Tibial artery (tissue), 4 donors: Measurements from ENCODE around the gene SNCA.
A peak's percentile ranks its signal among the peaks of the same experiment; 100 is the strongest.

ENCODE experiments used
- DNase-seq, 2 donors: peaks; one replicate each; pipeline ENCODE4 v3.0.0-alpha.2; 2019
- H3K27ac ChIP-seq, 2 donors: fragments of 200-600 bp; sonication (generic) in 1 of 2; 1 replicate in 1 of 2; 2 replicates in 1 of 2; pipeline ENCODE4 v1.5.1; 2018 to 2019; ENCODE audit warnings: mild to moderate bottlenecking in 1 of 2
- H3K27me3 ChIP-seq, 2 donors: fragments of 200-600 bp; sonication (generic) in 1 of 2; one replicate each; pipeline versions ENCODE4 v1.5.1 to v1.6.0; 2016 to 2019
- H3K36me3 ChIP-seq, 3 donors: fragments of 200-600 bp; sonication (generic) in 2 of 3; one replicate each; pipeline ENCODE4 v1.5.1; 2016 to 2019; ENCODE audit warnings: mild to moderate bottlenecking in 2 of 3
- H3K4me1 ChIP-seq, 4 donors: fragments of 200-600 bp; sonication (generic) in 2 of 4; 1 replicate in 3 of 4; 2 replicates in 1 of 4; pipeline ENCODE4 v1.5.1; 2016 to 2019
- H3K4me3 ChIP-seq, 2 donors: fragments of 200-600 bp; sonication (generic) in 1 of 2; 1 replicate in 1 of 2; 2 replicates in 1 of 2; pipeline ENCODE4 v1.5.1; 2018 to 2019; ENCODE audit warnings: mild to moderate bottlenecking in 2 of 2
- H3K9me3 ChIP-seq, 3 donors: fragments of 200-600 bp; sonication (generic) in 1 of 3; one replicate each; pipeline ENCODE4 v1.5.1; 2016 to 2019
- CTCF ChIP-seq, 2 experiments: fragments of 200-600 bp in 1 of 2; fragments of 450-650 bp in 1 of 2; IDR thresholded peaks; one replicate each; pipeline ENCODE4 v1.5.1; 2017 to 2019; ENCODE audit warnings: antibody characterized with exemption in 2 of 2, mild to moderate bottlenecking in 1 of 2, moderate library complexity in 1 of 2
- intact Hi-C: fragments of 100-400 bp; cut with DNase I; formaldehyde crosslinking; loops from one replicate; pipeline ENCODE4 v1.15.0; 2023; ENCODE audit warnings: low total_unique reads

The SNCA gene

GRCh38 chr4:89835413-89835812, 1.5 kb downstream of the SNCA start:
- H3K4me3 ChIP-seq, result no peak overlapping the region

GRCh38 chr4:89834486-89835209, 2.3 kb downstream of the SNCA start:
- no peak for DNase-seq

More at GRCh38 chr4:89835413-89835812, 1.5 kb downstream of the SNCA start:
- H3K27me3 ChIP-seq, result peaks cover 0 to 41% of the 10 kb centered on the region in 2 donors
- no peaks in the 10 kb centered on the region for H3K36me3 ChIP-seq
- no peak for DNase-seq
- no peaks in the 10 kb centered on the region for H3K9me3 ChIP-seq
- peaks cover 0 to 22% (median 8%) of the 10 kb centered on the region in 4 donors for H3K4me1 ChIP-seq
- TF ChIP-seq CTCF (IDR thresholded peaks at IDR 0.05), result no peak
- no peak overlapping the region for H3K27ac ChIP-seq
- intact Hi-C loops, result no loop called here

GRCh38 chr4:89829470-89830138, 7.4 kb downstream of the SNCA start:
- Histone ChIP-seq H3K4me1 (no peaks in the 10 kb centered on the region), H3K27ac (no peak overlapping the region), H3K27me3 (no peaks in the 10 kb centered on the region), H3K4me3 (no peak overlapping the region), H3K9me3 (no peaks in the 10 kb centered on the region), H3K36me3 (no peaks in the 10 kb centered on the region)
- DNase-seq, result peak in 1 of 2 donors; percentile 35
- intact Hi-C loops, result no loop called here
- no peak for TF ChIP-seq CTCF (IDR thresholded peaks at IDR 0.05)

More at GRCh38 chr4:89834486-89835209, 2.3 kb downstream of the SNCA start:
- Histone ChIP-seq H3K9me3 (no peaks in the 10 kb centered on the region), H3K4me3 (no peak overlapping the region), H3K27ac (no peak overlapping the region), H3K27me3 (peaks cover 0 to 37% of the 10 kb centered on the region in 2 donors), H3K4me1 (peaks cover 0 to 22% (median 8%) of the 10 kb centered on the region in 4 donors), H3K36me3 (no peaks in the 10 kb centered on the region)
- intact Hi-C loops, result no loop called here
- no peak for TF ChIP-seq CTCF (IDR thresholded peaks at IDR 0.05)

- no peak for DNase-seq
- Histone ChIP-seq H3K4me3 (no peak overlapping the region), H3K27me3 (no peaks in the 10 kb centered on the region), H3K27ac (no peak overlapping the region), H3K4me1 (no peaks in the 10 kb centered on the region), H3K9me3 (no peaks in the 10 kb centered on the region), H3K36me3 (no peaks in the 10 kb centered on the region)
- TF ChIP-seq CTCF (IDR thresholded peaks at IDR 0.05), result no peak
- intact Hi-C loops, result no loop called here
Measured at GRCh38 chr4:89823416-89823815, 13.5 kb downstream of the SNCA start.

- Histone ChIP-seq H3K4me1 (no peaks in the 10 kb centered on the region), H3K36me3 (no peaks in the 10 kb centered on the region), H3K27me3 (no peaks in the 10 kb centered on the region), H3K27ac (no peak overlapping the region), H3K4me3 (no peak overlapping the region), H3K9me3 (no peaks in the 10 kb centered on the region)
- TF ChIP-seq CTCF (IDR thresholded peaks at IDR 0.05), result no peak
- intact Hi-C loops, result no loop called here
- no peak for DNase-seq
Measured at GRCh38 chr4:89821612-89822011, 15.3 kb downstream of the SNCA start.
